WTC11 (cell line): ENCODE measurements around the gene GTF2H1. TPM values are rescaled to one million over a fixed set of nuclear protein-coding genes. Genes with fewer than 3 reads are reported as not detected.
"Not testable (repeated sequence)": the region's sequence is repeated elsewhere in the genome, so short reads cannot be mapped to it uniquely, and the experiment has no call there.

Source experiments
- ATAC-seq: fragments of 200-7000 bp; cut with Tn5 transposase; 2 replicates; pipeline ENCODE4 v1.10.0; 2021; ENCODE audit warnings: mild to moderate bottlenecking, moderate library complexity
- CTCF ChIA-PET: fragments of 300-600 bp; sonication (Branson Sonifier 250); formaldehyde crosslinking; loops from one replicate; lab custom pipeline; 2021; ENCODE audit warnings: antibody characterized with exemption; lab: Charles Lee
- POLR2A ChIA-PET: fragments of 350-600 bp; sonication (Branson Sonifier 250); formaldehyde crosslinking; loops from one replicate; lab custom pipeline; 2021; ENCODE audit warnings: antibody characterized with exemption; lab: Charles Lee
- DNase-seq: peaks from one replicate; pipeline ENCODE4 v3.0.0; 2021; ENCODE audit warnings: low spot score
- H3K27ac Mint-ChIP-seq: 2 replicates; pipeline ENCODE4 v1.8.0; 2021; ENCODE audit warnings: mixed read lengths
- H3K27me3 Mint-ChIP-seq: 2 replicates; pipeline ENCODE4 v1.8.0; 2021; ENCODE audit warnings: low read depth, mild to moderate bottlenecking, moderate library complexity, mixed read lengths
- H3K36me3 Mint-ChIP-seq: 2 replicates; pipeline ENCODE4 v1.8.0; 2021; ENCODE audit warnings: mixed read lengths
- H3K4me1 Mint-ChIP-seq: 2 replicates; pipeline ENCODE4 v1.8.0; 2022; ENCODE audit warnings: mixed read lengths
- H3K4me3 Mint-ChIP-seq: 2 replicates; pipeline ENCODE4 v1.8.0; 2021; ENCODE audit warnings: mild to moderate bottlenecking, moderate library complexity, mixed read lengths
- H3K9me3 Mint-ChIP-seq: 2 replicates; pipeline ENCODE4 v1.8.0; 2021; ENCODE audit warnings: mixed read lengths
- ATF1 ChIP-seq: sonication (generic); formaldehyde crosslinking; IDR thresholded peaks from 2 replicates; pipeline ENCODE4 v1.8.1; 2023; ENCODE audit warnings: mild to moderate bottlenecking, moderate library complexity, missing genetic modification reagents
- CBFB ChIP-seq: sonication (generic); formaldehyde crosslinking; IDR thresholded peaks from 2 replicates; pipeline ENCODE4 v1.8.1; 2022; ENCODE audit warnings: mild to moderate bottlenecking, low read depth, missing genetic modification reagents
- ETV6 ChIP-seq: sonication (generic); formaldehyde crosslinking; IDR thresholded peaks from 2 replicates; pipeline ENCODE4 v1.8.1; 2022; ENCODE audit warnings: mild to moderate bottlenecking, missing genetic modification reagents
- HMGA2 ChIP-seq: fragments of 250-450 bp; sonication (Bioruptor Pico); IDR thresholded peaks from 2 replicates; pipeline ENCODE4 v1.4.0; 2021; ENCODE audit warnings: mild to moderate bottlenecking, moderate library complexity
- IRF2 ChIP-seq: sonication (generic); formaldehyde crosslinking; IDR thresholded peaks from 2 replicates; pipeline ENCODE4 v1.8.0; 2022; ENCODE audit warnings: low read depth, missing genetic modification reagents, borderline replicate concordance
- MYBL2 ChIP-seq: sonication (generic); formaldehyde crosslinking; IDR thresholded peaks from 2 replicates; pipeline ENCODE4 v1.8.1; 2023; ENCODE audit warnings: mild to moderate bottlenecking, moderate library complexity, missing genetic modification reagents
- RELA ChIP-seq: sonication (generic); formaldehyde crosslinking; IDR thresholded peaks from 2 replicates; pipeline ENCODE4 v1.8.1; 2022; ENCODE audit warnings: missing genetic modification reagents, mild to moderate bottlenecking, borderline replicate concordance
- RORB ChIP-seq: fragments of 250-450 bp; sonication (Bioruptor Pico); IDR thresholded peaks from 2 replicates; pipeline ENCODE4 v1.9.0; 2021; ENCODE audit warnings: mild to moderate bottlenecking
- SMAD4 ChIP-seq: sonication (generic); formaldehyde crosslinking; IDR thresholded peaks from 2 replicates; pipeline ENCODE4 v1.8.0; 2022; ENCODE audit warnings: mild to moderate bottlenecking, missing genetic modification reagents
- SOX15 ChIP-seq: fragments of 250-450 bp; sonication (Bioruptor Pico); IDR thresholded peaks from 2 replicates; pipeline ENCODE4 v1.9.0; 2021; ENCODE audit warnings: mild to moderate bottlenecking
- TEAD1 ChIP-seq: sonication (generic); formaldehyde crosslinking; IDR thresholded peaks from 2 replicates; pipeline ENCODE4 v1.8.0; 2022; ENCODE audit warnings: mild to moderate bottlenecking, missing genetic modification reagents
- TEAD4 ChIP-seq: sonication (generic); formaldehyde crosslinking; IDR thresholded peaks from 2 replicates; pipeline ENCODE4 v1.8.0; 2022; ENCODE audit warnings: mild to moderate bottlenecking, missing genetic modification reagents
- total RNA-seq: library from RNA; stranded (reverse); gene quantifications from 3 replicates; pipeline ENCODE4 v1.2.3, GENCODE V29; 2021
- TF ChIP-seq, protein P1 (sequence below): sonication (generic); formaldehyde crosslinking; IDR thresholded peaks from 2 replicates; pipeline ENCODE4 v1.8.0; 2023; ENCODE audit warnings: missing genetic modification reagents
- TF ChIP-seq, protein P2 (sequence below): fragments of 250-450 bp; sonication (Bioruptor Pico); IDR thresholded peaks from 2 replicates; pipeline ENCODE4 v1.9.0; 2021; ENCODE audit warnings: mild to moderate bottlenecking
- TF ChIP-seq, protein P3 (sequence below): sonication (generic); formaldehyde crosslinking; IDR thresholded peaks from 2 replicates; pipeline ENCODE4 v1.8.0; 2023; ENCODE audit warnings: missing genetic modification reagents, mild to moderate bottlenecking, borderline replicate concordance
- TF ChIP-seq, protein P4 (sequence below): sonication (generic); formaldehyde crosslinking; IDR thresholded peaks from 2 replicates; pipeline ENCODE4 v1.8.1; 2023; ENCODE audit warnings: mild to moderate bottlenecking, missing genetic modification reagents
- TF ChIP-seq, protein P5 (sequence below): fragments of 250-450 bp; sonication (Bioruptor Pico); IDR thresholded peaks from 2 replicates; pipeline ENCODE4 v2.1.2; 2022; ENCODE audit warnings: mild to moderate bottlenecking, moderate library complexity
- TF ChIP-seq, protein P6 (sequence below): sonication (generic); formaldehyde crosslinking; IDR thresholded peaks from 2 replicates; pipeline ENCODE4 v1.8.1; 2023; ENCODE audit warnings: mild to moderate bottlenecking, missing genetic modification reagents, moderate library complexity
- TF ChIP-seq, protein P7 (sequence below): sonication (generic); formaldehyde crosslinking; conservative IDR thresholded peaks from 2 replicates; pipeline ENCODE4 v1.8.1; 2022; ENCODE audit warnings: mild to moderate bottlenecking, missing genetic modification reagents

GTF2H1 gene
- total RNA-seq, 1 experiment from 2014 or later = 24.1 TPM

DNA sequence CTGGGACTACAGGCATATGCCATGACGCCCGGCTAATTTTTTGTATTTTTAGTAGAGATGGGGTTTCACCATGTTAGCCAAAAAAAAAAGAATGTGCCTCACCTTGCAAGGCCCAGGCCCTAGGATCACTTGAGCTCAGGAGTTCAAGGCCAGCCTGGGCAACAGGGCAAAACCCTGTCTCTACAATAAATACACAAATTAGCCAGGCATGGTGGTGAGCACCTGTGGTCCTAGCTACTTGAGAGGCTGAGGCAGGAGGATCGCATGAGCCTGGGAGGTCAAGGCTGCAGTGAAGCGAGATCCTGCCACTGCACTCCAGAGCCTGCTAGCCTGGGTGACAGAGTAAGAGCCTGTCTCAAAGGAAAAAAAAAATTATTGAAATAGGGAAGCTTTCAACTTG lies 81.7 kb downstream of the GTF2H1 start (continued):
- TF ChIP-seq, protein P1, sequence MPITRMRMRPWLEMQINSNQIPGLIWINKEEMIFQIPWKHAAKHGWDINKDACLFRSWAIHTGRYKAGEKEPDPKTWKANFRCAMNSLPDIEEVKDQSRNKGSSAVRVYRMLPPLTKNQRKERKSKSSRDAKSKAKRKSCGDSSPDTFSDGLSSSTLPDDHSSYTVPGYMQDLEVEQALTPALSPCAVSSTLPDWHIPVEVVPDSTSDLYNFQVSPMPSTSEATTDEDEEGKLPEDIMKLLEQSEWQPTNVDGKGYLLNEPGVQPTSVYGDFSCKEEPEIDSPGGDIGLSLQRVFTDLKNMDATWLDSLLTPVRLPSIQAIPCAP = no peak

DNA sequence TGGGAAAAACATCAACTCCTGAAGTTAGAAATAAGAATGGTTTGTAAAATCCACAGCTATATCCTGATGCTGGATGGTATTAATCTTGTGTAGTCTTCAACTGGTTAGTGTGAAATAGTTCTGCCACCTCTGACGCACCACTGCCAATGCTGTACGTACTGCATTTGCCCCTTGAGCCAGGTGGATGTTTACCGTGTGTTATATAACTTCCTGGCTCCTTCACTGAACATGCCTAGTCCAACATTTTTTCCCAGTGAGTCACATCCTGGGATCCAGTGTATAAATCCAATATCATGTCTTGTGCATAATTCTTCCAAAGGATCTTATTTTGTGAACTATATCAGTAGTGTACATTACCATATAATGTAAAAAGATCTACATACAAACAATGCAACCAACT lies 85.0 kb downstream of the GTF2H1 start:
- peaks cover 13% of the 10 kb centered on the region for H3K27me3 Mint-ChIP-seq
- DNase-seq, H3K4me1 Mint-ChIP-seq, H3K4me3 Mint-ChIP-seq, H3K9me3 Mint-ChIP-seq, CTCF ChIA-PET, H3K27ac Mint-ChIP-seq, ATAC-seq: not testable (repeated sequence)
- POLR2A ChIA-PET = interaction anchor here (3.0 kb wide), 1 partner anchor 12 kb away, joined by 8 read pairs; the partner anchor contains the start of gene LDHA
- peaks cover 38% of the 10 kb centered on the region for H3K36me3 Mint-ChIP-seq

DNA sequence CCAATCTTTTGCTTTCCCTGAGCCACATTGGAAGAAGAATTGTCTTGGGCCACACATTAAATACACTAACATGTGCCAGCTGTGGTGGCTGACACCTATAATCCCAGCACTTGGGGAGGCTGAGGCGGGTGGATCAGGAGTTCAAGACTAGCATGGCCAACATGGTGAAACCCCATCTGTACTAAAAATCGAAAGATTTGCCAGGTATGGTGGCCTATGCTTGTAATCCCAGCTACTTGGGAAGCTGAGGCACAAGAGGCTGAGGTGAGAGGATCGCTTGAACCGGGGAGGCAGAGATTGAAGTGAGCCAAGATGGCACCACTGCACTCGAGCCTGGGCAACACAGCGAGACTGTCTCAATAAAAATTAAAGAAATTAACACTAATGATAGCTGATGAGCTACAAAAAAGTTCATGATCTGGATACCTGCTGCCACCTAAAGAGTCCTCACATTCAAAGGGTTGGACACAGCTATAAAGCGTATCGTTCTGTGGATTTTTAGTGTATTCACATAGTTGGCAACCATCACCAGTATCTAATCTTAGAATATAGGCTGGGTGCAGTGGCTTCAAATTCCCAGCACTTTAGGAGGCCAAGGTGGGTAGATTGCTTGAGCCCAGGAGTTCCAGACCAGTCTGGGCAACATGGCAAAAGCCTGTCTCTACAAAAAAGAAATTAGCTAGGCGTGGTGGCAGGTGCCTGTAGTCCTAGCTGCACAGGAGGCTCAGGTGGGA lies 86.4 kb downstream of the GTF2H1 start:
- H3K27ac Mint-ChIP-seq = peak overlapping the region; percentile 57; the same call in 1 of the 2 replicates
- peaks cover 8% of the 10 kb centered on the region for H3K4me1 Mint-ChIP-seq
- H3K36me3 Mint-ChIP-seq = peaks cover 25% of the 10 kb centered on the region
- no peaks in the 10 kb centered on the region for H3K9me3 Mint-ChIP-seq
- no peak for TF ChIP-seq HMGA2 (CRISPR knock-in tag)
- TF ChIP-seq, protein P2, sequence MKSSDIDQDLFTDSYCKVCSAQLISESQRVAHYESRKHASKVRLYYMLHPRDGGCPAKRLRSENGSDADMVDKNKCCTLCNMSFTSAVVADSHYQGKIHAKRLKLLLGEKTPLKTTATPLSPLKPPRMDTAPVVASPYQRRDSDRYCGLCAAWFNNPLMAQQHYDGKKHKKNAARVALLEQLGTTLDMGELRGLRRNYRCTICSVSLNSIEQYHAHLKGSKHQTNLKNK (CRISPR knock-in tag) = peak; percentile 62; the same call in 1 of the 2 replicates
- no peak overlapping the region for H3K4me3 Mint-ChIP-seq
- ChIA-PET POLR2A (interaction anchor here (0.6 to 3.0 kb wide), 3 partner anchors 12 to 95 kb away, joined by 3 to 8 read pairs (median 6); partner anchors contain the start of gene LDHA), CTCF (interaction anchor here (0.6 kb wide), 1 partner anchor 11 kb away, joined by 4 read pairs; no protein-coding TSS in a partner anchor)
- peaks cover 26% of the 10 kb centered on the region for H3K27me3 Mint-ChIP-seq
- ATAC-seq (no peak), DNase-seq (no peak)

DNA sequence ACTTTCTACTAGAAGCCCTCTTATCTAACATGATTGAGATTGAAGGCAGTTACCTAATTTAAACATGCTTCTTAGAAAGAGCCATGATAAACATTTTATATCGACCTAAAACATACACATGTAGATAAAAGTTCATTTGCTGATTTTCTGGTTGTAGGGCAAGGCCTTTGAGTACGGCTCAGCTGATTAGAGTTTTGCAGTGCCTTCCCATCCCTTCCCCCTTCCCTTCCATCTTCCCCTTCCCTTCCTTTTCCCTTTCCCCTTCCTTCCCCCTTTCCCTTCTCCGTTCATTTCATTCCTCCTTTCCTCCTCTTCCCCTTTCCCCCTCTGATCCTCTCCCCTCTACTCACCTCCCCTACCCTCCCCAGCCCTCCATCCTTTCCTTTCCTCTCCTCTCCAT lies 94.1 kb downstream of the GTF2H1 start:
- H3K9me3 Mint-ChIP-seq = no peaks in the 10 kb centered on the region
- H3K27me3 Mint-ChIP-seq = peaks cover 28% of the 10 kb centered on the region
- no peak overlapping the region for H3K27ac Mint-ChIP-seq
- H3K36me3 Mint-ChIP-seq = no peaks in the 10 kb centered on the region
- ATAC-seq = no peak
- TF ChIP-seq TEAD1 (no peak), RORB (CRISPR knock-in tag) (no peak), SOX15 (CRISPR knock-in tag) (no peak), SMAD4 (no peak), ATF1 (CRISPR knock-in tag) (no peak), ETV6 (CRISPR knock-in tag) (no peak), RELA (CRISPR knock-in tag) (no peak), IRF2 (CRISPR knock-in tag) (no peak), TEAD4 (CRISPR knock-in tag) (no peak), CBFB (CRISPR knock-in tag) (no peak), MYBL2 (CRISPR knock-in tag) (no peak)
- TF ChIP-seq, protein P3, sequence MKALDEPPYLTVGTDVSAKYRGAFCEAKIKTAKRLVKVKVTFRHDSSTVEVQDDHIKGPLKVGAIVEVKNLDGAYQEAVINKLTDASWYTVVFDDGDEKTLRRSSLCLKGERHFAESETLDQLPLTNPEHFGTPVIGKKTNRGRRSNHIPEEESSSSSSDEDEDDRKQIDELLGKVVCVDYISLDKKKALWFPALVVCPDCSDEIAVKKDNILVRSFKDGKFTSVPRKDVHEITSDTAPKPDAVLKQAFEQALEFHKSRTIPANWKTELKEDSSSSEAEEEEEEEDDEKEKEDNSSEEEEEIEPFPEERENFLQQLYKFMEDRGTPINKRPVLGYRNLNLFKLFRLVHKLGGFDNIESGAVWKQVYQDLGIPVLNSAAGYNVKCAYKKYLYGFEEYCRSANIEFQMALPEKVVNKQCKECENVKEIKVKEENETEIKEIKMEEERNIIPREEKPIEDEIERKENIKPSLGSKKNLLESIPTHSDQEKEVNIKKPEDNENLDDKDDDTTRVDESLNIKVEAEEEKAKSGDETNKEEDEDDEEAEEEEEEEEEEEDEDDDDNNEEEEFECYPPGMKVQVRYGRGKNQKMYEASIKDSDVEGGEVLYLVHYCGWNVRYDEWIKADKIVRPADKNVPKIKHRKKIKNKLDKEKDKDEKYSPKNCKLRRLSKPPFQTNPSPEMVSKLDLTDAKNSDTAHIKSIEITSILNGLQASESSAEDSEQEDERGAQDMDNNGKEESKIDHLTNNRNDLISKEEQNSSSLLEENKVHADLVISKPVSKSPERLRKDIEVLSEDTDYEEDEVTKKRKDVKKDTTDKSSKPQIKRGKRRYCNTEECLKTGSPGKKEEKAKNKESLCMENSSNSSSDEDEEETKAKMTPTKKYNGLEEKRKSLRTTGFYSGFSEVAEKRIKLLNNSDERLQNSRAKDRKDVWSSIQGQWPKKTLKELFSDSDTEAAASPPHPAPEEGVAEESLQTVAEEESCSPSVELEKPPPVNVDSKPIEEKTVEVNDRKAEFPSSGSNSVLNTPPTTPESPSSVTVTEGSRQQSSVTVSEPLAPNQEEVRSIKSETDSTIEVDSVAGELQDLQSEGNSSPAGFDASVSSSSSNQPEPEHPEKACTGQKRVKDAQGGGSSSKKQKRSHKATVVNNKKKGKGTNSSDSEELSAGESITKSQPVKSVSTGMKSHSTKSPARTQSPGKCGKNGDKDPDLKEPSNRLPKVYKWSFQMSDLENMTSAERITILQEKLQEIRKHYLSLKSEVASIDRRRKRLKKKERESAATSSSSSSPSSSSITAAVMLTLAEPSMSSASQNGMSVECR (CRISPR knock-in tag) = no peak
- TF ChIP-seq, protein P4, sequence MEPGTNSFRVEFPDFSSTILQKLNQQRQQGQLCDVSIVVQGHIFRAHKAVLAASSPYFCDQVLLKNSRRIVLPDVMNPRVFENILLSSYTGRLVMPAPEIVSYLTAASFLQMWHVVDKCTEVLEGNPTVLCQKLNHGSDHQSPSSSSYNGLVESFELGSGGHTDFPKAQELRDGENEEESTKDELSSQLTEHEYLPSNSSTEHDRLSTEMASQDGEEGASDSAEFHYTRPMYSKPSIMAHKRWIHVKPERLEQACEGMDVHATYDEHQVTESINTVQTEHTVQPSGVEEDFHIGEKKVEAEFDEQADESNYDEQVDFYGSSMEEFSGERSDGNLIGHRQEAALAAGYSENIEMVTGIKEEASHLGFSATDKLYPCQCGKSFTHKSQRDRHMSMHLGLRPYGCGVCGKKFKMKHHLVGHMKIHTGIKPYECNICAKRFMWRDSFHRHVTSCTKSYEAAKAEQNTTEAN (CRISPR knock-in tag) = no peak
- TF ChIP-seq, protein P5, sequence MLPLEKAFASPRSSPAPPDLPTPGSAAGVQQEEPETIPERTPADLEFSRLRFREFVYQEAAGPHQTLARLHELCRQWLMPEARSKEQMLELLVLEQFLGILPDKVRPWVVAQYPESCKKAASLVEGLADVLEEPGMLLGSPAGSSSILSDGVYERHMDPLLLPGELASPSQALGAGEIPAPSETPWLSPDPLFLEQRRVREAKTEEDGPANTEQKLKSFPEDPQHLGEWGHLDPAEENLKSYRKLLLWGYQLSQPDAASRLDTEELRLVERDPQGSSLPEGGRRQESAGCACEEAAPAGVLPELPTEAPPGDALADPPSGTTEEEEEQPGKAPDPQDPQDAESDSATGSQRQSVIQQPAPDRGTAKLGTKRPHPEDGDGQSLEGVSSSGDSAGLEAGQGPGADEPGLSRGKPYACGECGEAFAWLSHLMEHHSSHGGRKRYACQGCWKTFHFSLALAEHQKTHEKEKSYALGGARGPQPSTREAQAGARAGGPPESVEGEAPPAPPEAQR = no peak
- TF ChIP-seq, protein P6, sequence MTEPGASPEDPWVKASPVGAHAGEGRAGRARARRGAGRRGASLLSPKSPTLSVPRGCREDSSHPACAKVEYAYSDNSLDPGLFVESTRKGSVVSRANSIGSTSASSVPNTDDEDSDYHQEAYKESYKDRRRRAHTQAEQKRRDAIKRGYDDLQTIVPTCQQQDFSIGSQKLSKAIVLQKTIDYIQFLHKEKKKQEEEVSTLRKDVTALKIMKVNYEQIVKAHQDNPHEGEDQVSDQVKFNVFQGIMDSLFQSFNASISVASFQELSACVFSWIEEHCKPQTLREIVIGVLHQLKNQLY (CRISPR knock-in tag) = no peak
- TF ChIP-seq, protein P7, sequence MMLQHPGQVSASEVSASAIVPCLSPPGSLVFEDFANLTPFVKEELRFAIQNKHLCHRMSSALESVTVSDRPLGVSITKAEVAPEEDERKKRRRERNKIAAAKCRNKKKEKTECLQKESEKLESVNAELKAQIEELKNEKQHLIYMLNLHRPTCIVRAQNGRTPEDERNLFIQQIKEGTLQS = no peak
- TF ChIP-seq, all 79 proteins: peak for 0
- ChIA-PET CTCF (no interaction called here), POLR2A (no interaction called here)
- Mint-ChIP-seq H3K4me3 (no peak overlapping the region), H3K4me1 (peaks cover 8% of the 10 kb centered on the region)
- DNase-seq = no peak
